HepG2 (cell line): ENCODE results near the gene PLPP7. TPM values are rescaled to one million over a fixed set of nuclear protein-coding genes. Genes with fewer than 3 reads are reported as not detected.

Experiments
- ATAC-seq: fragments of 200-7000 bp; cut with Tn5 transposase; 3 replicates; pipeline ENCODE4 v1.9.1; 2020; ENCODE audit warnings: mild to moderate bottlenecking, moderate library complexity
- BruUV-seq: library from RNA; stranded (reverse); fragments of 400-500 nt; replicated peaks from 2 replicates; lab custom pipeline; 2021; lab: Mats Ljungman, UMichigan
- CTCF ChIA-PET: fragments of 300-600 bp; formaldehyde crosslinking; extraction: SDS; loops from one replicate; lab custom pipeline; 2021; ENCODE audit warnings: low total read pairs, inconsistent platforms, low intra/inter-chr PET ratio; lab: Yijun Ruan, JAX
- POLR2A ChIA-PET: fragments of 350-600 bp; sonication (Branson Sonifier 250); formaldehyde crosslinking; loops from one replicate; lab custom pipeline; 2020; ENCODE audit warnings: antibody characterized with exemption, inconsistent platforms; lab: Yijun Ruan, JAX
- DNase-seq: peaks from one replicate; pipeline ENCODE4 v3.0.0-alpha.2; 2015; ENCODE audit warnings: low spot score
- FAIRE-seq: peaks from 3 replicates; lab custom pipeline; 2011; peaks lifted over from hg19 to GRCh38; lab: Jason Lieb, UNC
- H2AFZ ChIP-seq: one replicate; pipeline ENCODE4 v1.6.1; 2011; ENCODE audit warnings: low read length, inconsistent platforms
- H3K27ac ChIP-seq: fragments of 300-600 bp; 3 replicates; pipeline ENCODE4 v1.8.0; 2011; ENCODE audit warnings: mixed run types, mild to moderate bottlenecking, mixed read lengths, low read length, inconsistent platforms; ENCODE audit not compliant: insufficient read depth; ENCODE audit errors: extremely low read length
- H3K27me3 ChIP-seq, 2 experiments: fragments of 200-600 bp in 1 of 2; 2 replicates in 1 of 2; 3 replicates in 1 of 2; pipeline versions ENCODE4 v1.6.0 to v1.8.0; 2011; ENCODE audit warnings: low read length in 2 of 2, mild to moderate bottlenecking in 2 of 2, moderate library complexity in 2 of 2, inconsistent platforms in 1 of 2; ENCODE audit not compliant: insufficient read depth in 2 of 2, control insufficient read depth in 1 of 2
- H3K36me3 ChIP-seq, 2 experiments: fragments of 200-600 bp in 1 of 2; replicated peaks in 1 of 2; 2 replicates in 1 of 2; 3 replicates in 1 of 2; pipeline versions ENCODE4 v1.5.1 to v1.8.0; 2011; ENCODE audit warnings: low read length in 2 of 2, inconsistent platforms in 1 of 2; ENCODE audit not compliant: insufficient read depth in 2 of 2, control insufficient read depth in 1 of 2
- H3K4me1 ChIP-seq: 2 replicates; pipeline ENCODE4 v1.5.1; 2012; ENCODE audit warnings: low read length, inconsistent platforms; ENCODE audit not compliant: insufficient read depth
- H3K4me2 ChIP-seq: 2 replicates; pipeline ENCODE4 v1.6.0; 2011; ENCODE audit warnings: low read depth, low read length, inconsistent platforms
- H3K4me3 ChIP-seq, 3 experiments: fragments of 200-600 bp in 1 of 3; sonication (generic), shearing (Covaris generic) in 1 of 3; replicated peaks in 1 of 3; 2 replicates each; pipeline ENCODE4 v1.5.1; 2011 to 2016; ENCODE audit warnings: low read length in 3 of 3, inconsistent platforms in 2 of 3, low read depth in 2 of 3, mild to moderate bottlenecking in 2 of 3, control low read depth in 1 of 3, mixed read lengths in 1 of 3; ENCODE audit not compliant: insufficient read depth in 1 of 3
- H3K79me2 ChIP-seq: one replicate; pipeline ENCODE4 v1.6.1; 2011; ENCODE audit warnings: low read length, inconsistent platforms; ENCODE audit not compliant: insufficient read depth
- H3K9ac ChIP-seq: 2 replicates; pipeline ENCODE4 v1.6.0; 2011; ENCODE audit warnings: mild to moderate bottlenecking, low read depth, low read length, inconsistent platforms; ENCODE audit not compliant: insufficient read depth
- H3K9me3 ChIP-seq: 2 replicates; pipeline ENCODE4 v1.5.1; 2012; ENCODE audit warnings: mild to moderate bottlenecking, low read length
- H4K20me1 ChIP-seq: 2 replicates; pipeline ENCODE4 v1.6.0; 2011; ENCODE audit warnings: inconsistent platforms, mild to moderate bottlenecking, low read length, moderate library complexity; ENCODE audit not compliant: insufficient read depth
- AHR ChIP-seq: IDR thresholded peaks from 2 replicates; pipeline ENCODE4 v1.6.1; 2018; ENCODE audit warnings: missing genetic modification reagents, missing compliant biosample characterization
- ELF4 ChIP-seq: sonication (generic); formaldehyde crosslinking; IDR thresholded peaks from 2 replicates; pipeline ENCODE4 v1.5.0; 2020; ENCODE audit warnings: missing genetic modification reagents, mild to moderate bottlenecking, moderate library complexity, borderline replicate concordance
- TBX3 ChIP-seq: fragments of 450-650 bp; IDR thresholded peaks from 2 replicates; pipeline ENCODE4 v1.6.1; 2017; ENCODE audit warnings: antibody characterized with exemption, mild to moderate bottlenecking, inconsistent platforms, borderline replicate concordance
- XRCC5 ChIP-seq: fragments of 200-400 bp; formaldehyde crosslinking; optimal IDR thresholded peaks from 2 replicates; pipeline ENCODE3; 2017; ENCODE audit warnings: mild to moderate bottlenecking, low read length
- ZBTB20 ChIP-seq: sonication (generic); formaldehyde crosslinking; IDR thresholded peaks from 2 replicates; pipeline ENCODE4 v1.8.1; 2023; ENCODE audit warnings: missing genetic modification reagents, low read depth, mild to moderate bottlenecking, borderline replicate concordance
- WGBS: methylation state at CpG from one replicate; pipeline ENCODE4 v1.1.6; 2017; ENCODE audit warnings: low lambda C conversion rate; 5-methylcytosine and 5-hydroxymethylcytosine counted together
- in situ Hi-C: cut with HindIII; loops from 2 replicates; pipeline ENCODE4 v1.10.0; 2017; ENCODE audit warnings: low pct_unique_long_range_greater_than_20kb; ENCODE audit not compliant: extremely low pct_ligation_motif_present
- intact Hi-C: fragments of 100-400 bp; cut with micrococcal nuclease; formaldehyde crosslinking; loops from one replicate; pipeline ENCODE4 v1.10.0; 2022; ENCODE audit not compliant: unreplicated experiment
- polyA plus RNA-seq, 8 experiments: library from polyadenylated mRNA; depleted of rRNA in 3 of 8; stranded (reverse) in 7 of 8; unstranded in 1 of 8; fragments of >200 nt; fragmentation: Illumina TruSeq in 4 of 8; extraction: Trizol in 4 of 8; gene quantifications; 2 replicates each; pipeline versions ENCODE4 v1.2.1 to v1.2.3, GENCODE V29; 2011 to 2016; ENCODE audit warnings: low read depth in 4 of 8, missing spikeins in 1 of 8, mixed read lengths in 1 of 8; ENCODE audit not compliant: insufficient read depth in 1 of 8
- total RNA-seq, 5 experiments: library from RNA; depleted of rRNA; stranded (reverse); fragments of >200 nt; fragmentation: Illumina TruSeq; extraction: Trizol; gene quantifications; 2 replicates each; pipeline ENCODE4 v1.2.3, GENCODE V29; 2016; ENCODE audit warnings: low read depth in 1 of 5
- TF ChIP-seq, protein P1 (sequence below): sonication (generic); formaldehyde crosslinking; IDR thresholded peaks from 2 replicates; pipeline ENCODE4 v1.9.0; 2021; ENCODE audit warnings: missing genetic modification reagents, mild to moderate bottlenecking, borderline replicate concordance

PLPP7 gene
- total and polyA plus RNA-seq, 2 of the 13 experiments (the other 11 are each of a cell fraction or from before 2014, with no cell fraction given) = 0.33 to 1.2 TPM

DNA sequence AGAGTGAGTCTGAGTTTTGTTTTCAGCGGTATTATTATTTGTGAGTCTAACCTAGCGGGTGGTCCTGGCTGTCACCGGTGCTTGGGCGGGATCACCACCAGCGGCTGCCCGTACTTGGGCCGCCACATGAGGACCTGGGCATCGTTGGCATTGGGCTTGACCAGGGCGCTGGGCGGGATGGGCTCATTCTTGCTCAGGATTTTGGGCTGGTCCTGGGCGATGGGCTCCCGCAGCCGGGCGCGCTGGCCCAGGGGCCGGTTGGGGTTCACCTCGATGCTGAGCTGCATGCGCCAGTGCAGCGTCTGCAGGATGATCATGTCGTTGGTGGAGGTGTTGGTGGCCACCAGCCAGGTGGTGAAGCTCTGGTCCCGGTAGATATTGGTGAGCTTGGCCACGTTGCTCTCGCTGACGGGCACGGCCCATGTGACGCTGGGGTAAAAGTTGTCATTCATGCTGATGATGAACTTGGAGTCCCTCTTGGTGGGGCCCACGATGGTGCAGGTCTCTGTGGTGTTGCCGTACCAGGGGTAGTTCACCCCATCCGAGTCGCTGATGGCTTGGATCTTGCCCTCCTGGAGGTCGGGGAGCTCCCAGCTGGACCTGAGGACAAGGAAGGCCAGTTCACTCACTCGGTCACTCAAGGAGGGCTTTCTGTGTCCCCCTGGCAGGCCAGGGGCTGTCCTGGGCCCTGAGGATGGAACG, 28.6 kb upstream of the PLPP7 start:
- POLR2A ChIA-PET = no interaction called here
- Histone ChIP-seq H3K27ac (no peak overlapping the region), H3K79me2 (no peaks in the 10 kb centered on the region), H3K27me3 (peaks cover 14 to 61% of the 10 kb centered on the region in 2 experiments; a peak in 4 of 5 replicates), H3K9me3 (no peaks in the 10 kb centered on the region), H3K4me3 (no peak overlapping the region), H2AFZ (no peak overlapping the region), H3K4me1 (peaks cover 20% of the 10 kb centered on the region), H3K36me3 (no peaks in the 10 kb centered on the region)
- FAIRE-seq = no peak
- intact Hi-C loops = no loop called here
- TF ChIP-seq ZBTB20 (CRISPR knock-in tag) (no peak), XRCC5 (no peak), ELF4 (CRISPR knock-in tag) (no peak), TBX3 (no peak), AHR (no peak)
- TF ChIP-seq, protein P1, sequence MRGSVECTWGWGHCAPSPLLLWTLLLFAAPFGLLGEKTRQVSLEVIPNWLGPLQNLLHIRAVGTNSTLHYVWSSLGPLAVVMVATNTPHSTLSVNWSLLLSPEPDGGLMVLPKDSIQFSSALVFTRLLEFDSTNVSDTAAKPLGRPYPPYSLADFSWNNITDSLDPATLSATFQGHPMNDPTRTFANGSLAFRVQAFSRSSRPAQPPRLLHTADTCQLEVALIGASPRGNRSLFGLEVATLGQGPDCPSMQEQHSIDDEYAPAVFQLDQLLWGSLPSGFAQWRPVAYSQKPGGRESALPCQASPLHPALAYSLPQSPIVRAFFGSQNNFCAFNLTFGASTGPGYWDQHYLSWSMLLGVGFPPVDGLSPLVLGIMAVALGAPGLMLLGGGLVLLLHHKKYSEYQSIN = no peak
- TF ChIP-seq, all 625 proteins: peak for 0
- WGBS = 57% methylated on average over 6 of the region's 33 CpGs
- no peak for ATAC-seq
- Histone ChIP-seq H4K20me1 (no peaks in the 10 kb centered on the region), H3K9ac (no peak overlapping the region), H3K4me2 (no peak overlapping the region)
- no TSS peak for BruUV-seq
- CTCF ChIA-PET = no interaction called here
- in situ Hi-C loops = no loop called here
- DNase-seq = no peak
